ENCODE data around the gene RBM26. TPM values are rescaled to one million over a fixed set of nuclear protein-coding genes. Genes with fewer than 3 reads are reported as not detected.

The RBM26 gene
- total and polyA plus RNA-seq, 7 experiments from 2014 or later: 15.7 to 136 (median 77.5) TPM

DNA sequence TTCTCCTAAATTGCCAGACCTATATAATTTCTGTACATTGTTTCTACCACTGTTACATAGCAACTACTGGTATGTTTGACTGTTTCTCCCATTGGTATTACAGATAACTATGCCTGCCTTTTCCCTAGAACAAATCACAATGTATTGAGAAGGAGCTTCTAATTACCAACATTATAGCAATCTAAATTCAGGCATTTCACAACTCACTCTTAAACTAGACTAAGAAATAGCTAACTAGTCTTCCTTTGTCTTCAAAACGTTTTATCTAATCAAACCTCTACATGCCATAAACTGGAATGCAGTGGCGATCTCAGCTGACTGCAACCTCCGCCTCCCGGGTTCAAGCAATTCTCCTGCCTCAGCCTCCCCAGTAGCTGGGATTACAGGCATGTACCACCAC, 18.2 kb downstream of the RBM26 start:
- intact Hi-C loops (cut with micrococcal nuclease): no loop called here
- Histone ChIP-seq H3K4me1 (ENCODE audit: control insufficient read depth in 2 of 2, insufficient read depth in 2 of 2, low read length in 2 of 2) (peaks cover 13 to 33% of the 10 kb centered on the region in 2 donors), H3K27me3 (ENCODE audit: control insufficient read depth in 2 of 2, insufficient read depth in 2 of 2, low read length in 2 of 2) (no peaks in the 10 kb centered on the region), H3K9me3 (ENCODE audit: control insufficient read depth in 2 of 3, low read length in 3 of 3) (no peaks in the 10 kb centered on the region), H3K4me3 (ENCODE audit: low read length) (no peak overlapping the region), H3K27ac (ENCODE audit: low read depth, low read length) (no peak overlapping the region), H3K36me3 (ENCODE audit: control insufficient read depth in 2 of 3, insufficient read depth in 3 of 3, low read length in 3 of 3) (no peaks in the 10 kb centered on the region)
- H3K4me3 Mint-ChIP-seq: peak overlapping the region in 7 of 10 donors; percentile 0 to 56 (median 42)
- peaks cover 47 to 88% (median 78%) of the 10 kb centered on the region in 7 donors for H3K4me1 Mint-ChIP-seq
- no peaks in the 10 kb centered on the region for H3K27me3 Mint-ChIP-seq
- CTCF ChIA-PET: interaction anchor here (0.7 kb wide), 1 partner anchor 37 kb away, joined by 3 read pairs; no protein-coding TSS in a partner anchor
- no peak for DNase-seq
- POLR2A ChIA-PET: no interaction called here
- peaks cover 0 to 9% (median 7%) of the 10 kb centered on the region in 5 donors for H3K36me3 Mint-ChIP-seq
- H3K9me3 Mint-ChIP-seq: no peaks in the 10 kb centered on the region
- H3K27ac Mint-ChIP-seq: peak overlapping the region in 1 of 9 donors; percentile 84
- ATAC-seq: no peak

GRCh38 chr13:79386125-79386826, 19.8 kb downstream of the RBM26 start:
- POLR2A ChIA-PET: interaction anchor here (1.0 kb wide), 1 partner anchor 19 kb away, joined by 3 read pairs; no protein-coding TSS in a partner anchor

DNA sequence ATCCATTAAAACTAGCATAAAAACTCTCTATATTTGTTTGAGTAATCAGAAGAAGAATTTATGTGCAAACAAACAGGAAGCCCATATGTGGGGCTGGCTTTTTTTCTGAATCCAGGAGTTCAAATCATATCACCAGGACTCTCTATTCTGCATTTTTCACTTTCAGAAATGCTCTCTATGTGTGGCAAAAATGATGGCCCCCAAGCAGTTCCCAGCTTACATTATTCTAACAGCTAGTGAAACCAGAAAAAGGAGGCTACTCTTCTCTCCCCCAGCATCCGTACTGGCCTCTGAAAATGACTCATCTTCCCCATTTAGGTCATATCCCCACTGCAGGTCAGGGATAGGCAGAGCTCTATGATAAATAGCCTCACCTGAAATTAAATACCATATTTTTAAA, 20.4 kb downstream of the RBM26 start:
- Mint-ChIP-seq H3K27ac (peak overlapping the region in 1 of 9 donors; percentile 36), H3K36me3 (peaks cover 0 to 10% (median 7%) of the 10 kb centered on the region in 5 donors), H3K27me3 (no peaks in the 10 kb centered on the region), H3K4me1 (peaks cover 51 to 95% (median 83%) of the 10 kb centered on the region in 7 donors), H3K9me3 (no peaks in the 10 kb centered on the region), H3K4me3 (peak overlapping the region in 5 of 10 donors; percentile 12 to 63 (median 33))
- CTCF ChIA-PET: no interaction called here
- Histone ChIP-seq H3K27me3 (ENCODE audit: control insufficient read depth in 2 of 2, insufficient read depth in 2 of 2, low read length in 2 of 2) (no peaks in the 10 kb centered on the region), H3K27ac (ENCODE audit: low read depth, low read length) (no peak overlapping the region), H3K36me3 (ENCODE audit: control insufficient read depth in 2 of 3, insufficient read depth in 3 of 3, low read length in 3 of 3) (no peaks in the 10 kb centered on the region), H3K4me3 (ENCODE audit: low read length) (no peak overlapping the region), H3K4me1 (ENCODE audit: control insufficient read depth in 2 of 2, insufficient read depth in 2 of 2, low read length in 2 of 2) (peaks cover 23 to 26% of the 10 kb centered on the region in 2 donors), H3K9me3 (ENCODE audit: control insufficient read depth in 2 of 3, low read length in 3 of 3) (no peaks in the 10 kb centered on the region)
- ATAC-seq (peak; percentile 61), DNase-seq (no peak)
- POLR2A ChIA-PET: interaction anchor here (1.0 kb wide), 1 partner anchor 20 kb away, joined by 3 read pairs; no protein-coding TSS in a partner anchor
- intact Hi-C loops (cut with micrococcal nuclease): no loop called here

More at GRCh38 chr13:79386125-79386826, 19.8 kb downstream of the RBM26 start:
- H3K27me3 Mint-ChIP-seq: no peaks in the 10 kb centered on the region
- peaks cover 51 to 94% (median 82%) of the 10 kb centered on the region in 7 donors for H3K4me1 Mint-ChIP-seq
- H3K4me3 Mint-ChIP-seq: peak overlapping the region in 7 of 10 donors; percentile 11 to 63 (median 34)
- Histone ChIP-seq H3K27me3 (ENCODE audit: control insufficient read depth in 2 of 2, insufficient read depth in 2 of 2, low read length in 2 of 2) (no peaks in the 10 kb centered on the region), H3K36me3 (ENCODE audit: control insufficient read depth in 2 of 3, insufficient read depth in 3 of 3, low read length in 3 of 3) (no peaks in the 10 kb centered on the region), H3K4me3 (ENCODE audit: low read length) (no peak overlapping the region), H3K27ac (ENCODE audit: low read depth, low read length) (no peak overlapping the region), H3K4me1 (ENCODE audit: control insufficient read depth in 2 of 2, insufficient read depth in 2 of 2, low read length in 2 of 2) (peaks cover 22 to 27% of the 10 kb centered on the region in 2 donors), H3K9me3 (ENCODE audit: control insufficient read depth in 2 of 3, low read length in 3 of 3) (no peaks in the 10 kb centered on the region)
- CTCF ChIA-PET: no interaction called here
- intact Hi-C loops (cut with micrococcal nuclease): no loop called here
- H3K36me3 Mint-ChIP-seq: peaks cover 0 to 9% (median 7%) of the 10 kb centered on the region in 5 donors
- DNase-seq (no peak), ATAC-seq (peak; percentile 39)
- no peaks in the 10 kb centered on the region for H3K9me3 Mint-ChIP-seq
- H3K27ac Mint-ChIP-seq: peak overlapping the region in 2 of 9 donors; percentile 13 to 25

DNA sequence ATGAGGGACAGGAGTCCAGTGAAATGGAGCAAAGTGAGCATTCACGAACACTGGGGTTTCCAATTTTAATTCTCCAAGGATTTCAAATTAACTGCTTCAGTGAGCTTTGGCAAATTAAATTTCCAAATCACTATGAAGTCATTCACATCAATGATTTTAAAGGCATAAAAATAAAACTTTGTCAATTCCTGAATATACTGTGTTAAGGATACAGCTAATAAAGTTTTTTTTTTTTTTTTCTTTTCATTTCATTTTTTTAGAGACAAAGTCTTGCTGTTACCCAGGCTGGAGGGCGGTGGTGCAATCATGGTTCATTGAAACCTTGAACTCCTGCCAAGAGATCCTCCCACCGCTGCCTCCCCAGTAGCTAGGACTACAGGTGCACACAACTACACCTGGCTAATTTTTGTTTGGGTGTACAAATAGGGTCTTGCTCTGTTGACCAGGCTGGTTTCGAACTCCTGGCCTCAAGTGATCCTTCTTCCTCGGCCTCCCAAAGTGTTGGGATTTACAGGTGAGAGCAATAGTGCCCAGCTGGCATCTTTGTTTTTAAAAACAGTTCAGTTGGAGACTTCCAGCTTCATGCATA, 21.9 kb downstream of the RBM26 start:
- POLR2A ChIA-PET: interaction anchor here (1.1 to 1.6 kb wide), 2 partner anchors 10 to 23 kb away, joined by 3 to 6 read pairs; no protein-coding TSS in a partner anchor
- H3K4me1 ChIP-seq (ENCODE audit: control insufficient read depth in 2 of 2, insufficient read depth in 2 of 2, low read length in 2 of 2): peaks cover 16 to 26% of the 10 kb centered on the region in 2 donors
- Mint-ChIP-seq H3K9me3 (no peaks in the 10 kb centered on the region), H3K27me3 (no peaks in the 10 kb centered on the region), H3K4me3 (peak overlapping the region in 4 of 10 donors; percentile 26 to 74 (median 50)), H3K36me3 (peaks cover 0 to 14% (median 6%) of the 10 kb centered on the region in 5 donors), H3K27ac (peak overlapping the region in 3 of 9 donors; percentile 22 to 64 (median 26)), H3K4me1 (peaks cover 51 to 95% (median 85%) of the 10 kb centered on the region in 7 donors)
- no peak overlapping the region for H3K27ac ChIP-seq (ENCODE audit: low read depth, low read length)
- no peaks in the 10 kb centered on the region for H3K9me3 ChIP-seq (ENCODE audit: control insufficient read depth in 2 of 3, low read length in 3 of 3)
- H3K27me3 ChIP-seq (ENCODE audit: control insufficient read depth in 2 of 2, insufficient read depth in 2 of 2, low read length in 2 of 2): no peaks in the 10 kb centered on the region
- no peak overlapping the region for H3K4me3 ChIP-seq (ENCODE audit: low read length)
- ATAC-seq (no peak), DNase-seq (no peak)
- CTCF ChIA-PET: interaction anchor here (0.8 kb wide), 1 partner anchor 9 kb away, joined by 3 read pairs; no protein-coding TSS in a partner anchor
- H3K36me3 ChIP-seq (ENCODE audit: control insufficient read depth in 2 of 3, insufficient read depth in 3 of 3, low read length in 3 of 3): no peaks in the 10 kb centered on the region
- intact Hi-C loops (cut with micrococcal nuclease): no loop called here

DNA sequence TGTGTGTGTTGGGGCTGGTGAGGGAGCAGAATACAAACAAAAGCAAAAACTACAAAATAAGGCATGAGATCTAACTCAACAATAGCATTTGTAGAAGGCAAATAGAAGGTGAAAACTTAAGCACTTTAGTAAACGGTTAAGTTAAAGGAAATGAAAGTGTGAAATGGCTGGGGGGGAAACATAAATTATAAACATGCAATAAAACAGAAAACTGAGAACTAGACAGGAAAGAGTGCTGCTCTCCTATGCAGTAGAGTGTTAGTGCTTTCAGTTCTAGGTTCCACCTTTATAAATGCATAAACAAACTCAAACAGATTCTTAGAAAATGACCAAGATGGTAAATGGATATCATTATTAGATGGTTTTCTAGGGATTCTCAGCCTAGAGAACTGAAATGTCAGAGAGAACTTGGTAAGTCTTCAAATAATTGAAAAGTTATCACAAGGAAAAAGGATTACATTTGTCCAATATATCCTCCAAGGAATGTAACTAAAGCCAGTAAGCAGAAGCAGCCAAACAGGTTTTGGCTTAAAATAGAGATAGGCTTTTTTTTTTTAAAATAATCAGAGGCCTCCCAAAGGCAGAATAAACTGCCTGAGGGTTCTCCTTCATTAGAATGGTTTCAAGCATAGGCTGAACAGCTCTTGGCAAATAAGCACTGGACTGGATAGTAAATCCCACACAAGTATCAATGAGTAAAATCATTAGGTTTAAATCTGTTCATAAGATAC, 23.3 kb downstream of the RBM26 start:
- Histone ChIP-seq H3K4me1 (ENCODE audit: control insufficient read depth in 2 of 2, insufficient read depth in 2 of 2, low read length in 2 of 2) (peaks cover 16 to 28% of the 10 kb centered on the region in 2 donors), H3K36me3 (ENCODE audit: control insufficient read depth in 2 of 3, insufficient read depth in 3 of 3, low read length in 3 of 3) (peaks cover 0 to 8% (median 1%) of the 10 kb centered on the region in 3 experiments), H3K27me3 (ENCODE audit: control insufficient read depth in 2 of 2, insufficient read depth in 2 of 2, low read length in 2 of 2) (no peaks in the 10 kb centered on the region), H3K27ac (ENCODE audit: low read depth, low read length) (no peak overlapping the region), H3K4me3 (ENCODE audit: low read length) (peak overlapping the region; percentile 11), H3K9me3 (ENCODE audit: control insufficient read depth in 2 of 3, low read length in 3 of 3) (no peaks in the 10 kb centered on the region)
- no peaks in the 10 kb centered on the region for H3K27me3 Mint-ChIP-seq
- H3K4me3 Mint-ChIP-seq: peak overlapping the region in 9 of 10 donors; percentile 36 to 74 (median 65)
- peaks cover 41 to 86% (median 76%) of the 10 kb centered on the region in 7 donors for H3K4me1 Mint-ChIP-seq
- peak overlapping the region in 8 of 9 donors; percentile 9 to 81 (median 62) for H3K27ac Mint-ChIP-seq
- peaks cover 0 to 14% (median 9%) of the 10 kb centered on the region in 5 donors for H3K36me3 Mint-ChIP-seq
- peak; percentile 57 for ATAC-seq
- ChIA-PET CTCF (no interaction called here), POLR2A (interaction anchor here (0.5 kb wide), 1 partner anchor 720 kb away, joined by 3 read pairs; no protein-coding TSS in a partner anchor)
- intact Hi-C loops (cut with micrococcal nuclease): loop anchor here (1.0 to 2.0 kb wide), 3 partner anchors 9 to 44 kb away; no protein-coding TSS in a partner anchor
- DNase-seq: no peak
- H3K9me3 Mint-ChIP-seq: no peaks in the 10 kb centered on the region

DNA sequence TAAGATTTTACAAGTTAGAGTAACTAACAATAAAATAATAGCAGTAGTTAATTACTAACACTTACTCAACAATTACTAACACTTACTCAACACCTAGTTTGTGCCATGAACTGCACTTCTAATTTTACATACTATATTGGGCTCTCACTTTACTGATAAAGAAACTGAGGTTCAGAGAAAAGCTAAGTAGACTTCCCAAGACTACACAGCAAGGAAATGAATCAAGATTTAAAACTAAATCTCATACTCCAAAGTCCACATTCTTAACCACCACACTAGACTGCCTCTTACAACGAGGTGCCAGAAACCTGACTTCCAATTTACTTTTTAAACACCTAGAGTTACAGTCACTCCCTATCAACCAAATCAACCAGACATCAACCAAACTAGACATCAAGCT, 25.1 kb downstream of the RBM26 start:
- peaks cover 0 to 19% (median 15%) of the 10 kb centered on the region in 5 donors for H3K36me3 Mint-ChIP-seq
- H3K9me3 Mint-ChIP-seq: no peaks in the 10 kb centered on the region
- H3K4me3 Mint-ChIP-seq: peak overlapping the region in 3 of 10 donors; percentile 1 to 70 (median 7)
- DNase-seq (no peak), ATAC-seq (no peak)
- H3K27me3 Mint-ChIP-seq: no peaks in the 10 kb centered on the region
- no peak overlapping the region for H3K27ac ChIP-seq (ENCODE audit: low read depth, low read length)
- intact Hi-C loops (cut with micrococcal nuclease): no loop called here
- H3K4me1 Mint-ChIP-seq: peaks cover 36 to 71% (median 61%) of the 10 kb centered on the region in 7 donors
- ChIA-PET POLR2A (interaction anchor here (1.2 kb wide), 1 partner anchor 25 kb away, joined by 4 read pairs; the partner anchor contains the start of gene RBM26), CTCF (interaction anchor here (0.8 to 1.4 kb wide), 5 partner anchors 10 to 22 kb away, joined by 3 to 4 read pairs (median 3); no protein-coding TSS in a partner anchor)
- peaks cover 10 to 17% of the 10 kb centered on the region in 2 donors for H3K4me1 ChIP-seq (ENCODE audit: control insufficient read depth in 2 of 2, insufficient read depth in 2 of 2, low read length in 2 of 2)
- H3K9me3 ChIP-seq (ENCODE audit: control insufficient read depth in 2 of 3, low read length in 3 of 3): no peaks in the 10 kb centered on the region
- peak overlapping the region in 7 of 9 donors; percentile 3 to 70 (median 14) for H3K27ac Mint-ChIP-seq
- no peaks in the 10 kb centered on the region for H3K27me3 ChIP-seq (ENCODE audit: control insufficient read depth in 2 of 2, insufficient read depth in 2 of 2, low read length in 2 of 2)
- peaks cover 8 to 26% (median 11%) of the 10 kb centered on the region in 3 experiments for H3K36me3 ChIP-seq (ENCODE audit: control insufficient read depth in 2 of 3, insufficient read depth in 3 of 3, low read length in 3 of 3)
- no peak overlapping the region for H3K4me3 ChIP-seq (ENCODE audit: low read length)
